H9 (cell line): ENCODE data around the gene SETD5. TPM values are rescaled to one million over a fixed set of nuclear protein-coding genes. Genes with fewer than 3 reads are reported as not detected.

Experiments
- DNase-seq: peaks from one replicate; pipeline ENCODE4 v3.0.0-alpha.2; 2017
- H2AFZ ChIP-seq: one replicate; pipeline ENCODE4 v1.6.1; 2013; ENCODE audit warnings: mild to moderate bottlenecking, low read length, control low read depth, moderate library complexity
- H2AK5ac ChIP-seq: 2 replicates; pipeline ENCODE4 v1.6.1; 2013; ENCODE audit warnings: low read length, control low read depth, mixed read lengths; ENCODE audit not compliant: insufficient read length
- H2BK120ac ChIP-seq: one replicate; pipeline ENCODE4 v1.6.1; 2013; ENCODE audit warnings: low read depth, mild to moderate bottlenecking, low read length, control low read depth, inconsistent platforms; ENCODE audit not compliant: poor library complexity, severe bottlenecking
- H2BK12ac ChIP-seq: 2 replicates; pipeline ENCODE4 v1.6.1; 2013; ENCODE audit warnings: low read length, control low read depth, mixed read lengths, low read depth; ENCODE audit not compliant: insufficient read length
- H2BK15ac ChIP-seq: 2 replicates; pipeline ENCODE4 v1.6.1; 2013; ENCODE audit warnings: low read depth, low read length, control low read depth
- H2BK20ac ChIP-seq: one replicate; pipeline ENCODE4 v1.6.1; 2013; ENCODE audit warnings: low read depth, mild to moderate bottlenecking, low read length, control low read depth, inconsistent platforms; ENCODE audit not compliant: poor library complexity, severe bottlenecking
- H2BK5ac ChIP-seq: 2 replicates; pipeline ENCODE4 v1.6.1; 2013; ENCODE audit warnings: low read length, control low read depth, mixed read lengths; ENCODE audit not compliant: insufficient read length
- H3K14ac ChIP-seq: 2 replicates; pipeline ENCODE4 v1.6.1; 2013; ENCODE audit warnings: low read length, control low read depth; ENCODE audit not compliant: insufficient read depth
- H3K18ac ChIP-seq: 2 replicates; pipeline ENCODE4 v1.6.1; 2013; ENCODE audit warnings: low read depth, mild to moderate bottlenecking, mixed read lengths, low read length, control low read depth; ENCODE audit not compliant: insufficient read length
- H3K23ac ChIP-seq: 2 replicates; pipeline ENCODE4 v1.6.1; 2013; ENCODE audit warnings: low read length, control low read depth, mixed read lengths, low read depth; ENCODE audit not compliant: insufficient read length
- H3K23me2 ChIP-seq: 2 replicates; pipeline ENCODE4 v1.6.1; 2013; ENCODE audit warnings: low read depth, mild to moderate bottlenecking, mixed read lengths, low read length, control low read depth; ENCODE audit not compliant: insufficient read length, poor library complexity, severe bottlenecking
- H3K27ac ChIP-seq: 2 replicates; pipeline ENCODE4 v1.5.1; 2013; ENCODE audit warnings: low read length, control low read depth, mixed read lengths, low read depth; ENCODE audit not compliant: insufficient read length
- H3K27me3 ChIP-seq: 2 replicates; pipeline ENCODE4 v1.6.1; 2013; ENCODE audit warnings: low read length, control low read depth, inconsistent platforms; ENCODE audit not compliant: insufficient read depth
- H3K4ac ChIP-seq: 2 replicates; pipeline ENCODE4 v1.6.1; 2013; ENCODE audit warnings: low read depth, mild to moderate bottlenecking, control low read depth, inconsistent platforms, low read length, moderate library complexity
- H3K4me1 ChIP-seq: 2 replicates; pipeline ENCODE4 v1.6.1; 2013; ENCODE audit warnings: low read length, control low read depth, inconsistent platforms; ENCODE audit not compliant: insufficient read depth
- H3K4me2 ChIP-seq: 2 replicates; pipeline ENCODE4 v1.6.1; 2013; ENCODE audit warnings: low read length, control low read depth, mixed read lengths; ENCODE audit not compliant: insufficient read length, insufficient read depth
- H3K56ac ChIP-seq: 2 replicates; pipeline ENCODE4 v1.6.1; 2013; ENCODE audit warnings: low read depth, mild to moderate bottlenecking, mixed read lengths, low read length, control low read depth; ENCODE audit not compliant: insufficient read length
- H3K79me1 ChIP-seq: 2 replicates; pipeline ENCODE4 v1.6.1; 2013; ENCODE audit warnings: low read depth, mild to moderate bottlenecking, moderate library complexity, low read length, control low read depth, inconsistent platforms; ENCODE audit not compliant: insufficient read depth, poor library complexity, severe bottlenecking
- H3K79me2 ChIP-seq: 2 replicates; pipeline ENCODE4 v1.6.1; 2013; ENCODE audit warnings: low read length, control low read depth, inconsistent platforms; ENCODE audit not compliant: insufficient read depth
- H3K9ac ChIP-seq: 2 replicates; pipeline ENCODE4 v1.6.1; 2013; ENCODE audit warnings: low read length, control low read depth, mixed read lengths; ENCODE audit not compliant: insufficient read length; ENCODE audit errors: extremely low read depth
- H3K9me3 ChIP-seq: one replicate; pipeline ENCODE4 v1.6.1; 2013; ENCODE audit warnings: low read depth, low read length, inconsistent platforms; ENCODE audit not compliant: control insufficient read depth
- H3T11ph ChIP-seq: one replicate; pipeline ENCODE4 v1.6.1; 2013; ENCODE audit warnings: mild to moderate bottlenecking, low read length, control low read depth, inconsistent platforms
- H4K20me1 ChIP-seq: one replicate; pipeline ENCODE4 v1.6.1; 2013; ENCODE audit not compliant: control insufficient read depth, insufficient read length, insufficient read depth
- H4K5ac ChIP-seq: 2 replicates; pipeline ENCODE4 v1.6.1; 2013; ENCODE audit warnings: low read depth, mild to moderate bottlenecking, mixed read lengths, low read length, control low read depth; ENCODE audit not compliant: insufficient read length
- H4K8ac ChIP-seq: replicated peaks from 2 replicates; pipeline ENCODE4 v1.6.1; 2013; ENCODE audit warnings: low read length, control low read depth, mixed read lengths, low read depth; ENCODE audit not compliant: insufficient read length
- H4K91ac ChIP-seq: 2 replicates; pipeline ENCODE4 v1.6.1; 2013; ENCODE audit warnings: low read depth, mild to moderate bottlenecking, moderate library complexity, mixed read lengths, low read length, control low read depth; ENCODE audit not compliant: insufficient read length
- H3K27ac Mint-ChIP-seq, 3 experiments: 2 replicates in 2 of 3; 3 replicates in 1 of 3; pipeline ENCODE4 v1.8.0; 2020 to 2021; ENCODE audit warnings: mixed read lengths in 3 of 3, mild to moderate bottlenecking in 1 of 3, moderate library complexity in 1 of 3
- H3K27me3 Mint-ChIP-seq: 2 replicates; pipeline ENCODE4 v1.8.0; 2021; ENCODE audit warnings: low read depth, mild to moderate bottlenecking, moderate library complexity, mixed read lengths
- H3K36me3 Mint-ChIP-seq, 3 experiments: 2 replicates in 2 of 3; 3 replicates in 1 of 3; pipeline ENCODE4 v1.8.0; 2020 to 2021; ENCODE audit warnings: low read depth in 3 of 3, mixed read lengths in 3 of 3; ENCODE audit not compliant: insufficient read depth in 1 of 3
- H3K4me1 Mint-ChIP-seq, 2 experiments: 2 replicates each; pipeline ENCODE4 v1.8.0; 2020; ENCODE audit warnings: mixed read lengths in 2 of 2
- H3K4me3 Mint-ChIP-seq, 2 experiments: 2 replicates in 1 of 2; 3 replicates in 1 of 2; pipeline ENCODE4 v1.8.0; 2020 to 2021; ENCODE audit warnings: mild to moderate bottlenecking in 2 of 2, mixed read lengths in 2 of 2, moderate library complexity in 1 of 2
- H3K9me3 Mint-ChIP-seq, 2 experiments: 2 replicates in 1 of 2; 3 replicates in 1 of 2; pipeline ENCODE4 v1.8.0; 2020; ENCODE audit warnings: mild to moderate bottlenecking in 2 of 2, mixed read lengths in 2 of 2, moderate library complexity in 1 of 2
- WGBS: extraction: QIAGEN DNeasy Blood & Tissue Kit; methylation state at CpG from one replicate; pipeline ENCODE4 v1.1.7; 2013; ENCODE audit warnings: missing lambda C conversion rate, low lambda C conversion rate, mixed read lengths; ENCODE audit not compliant: insufficient read length; ENCODE audit errors: extremely low coverage; 5-methylcytosine and 5-hydroxymethylcytosine counted together
- total RNA-seq: library from RNA; stranded (reverse); gene quantifications from 2 replicates; pipeline ENCODE4 v1.2.1, GENCODE V29; 2021
- TF ChIP-seq, protein P1 (sequence below): fragments of 200-600 bp; sonication (generic); conservative IDR thresholded peaks from 3 replicates; pipeline ENCODE4 v1.8.0; 2021; ENCODE audit warnings: antibody characterized with exemption, mild to moderate bottlenecking

The SETD5 gene
- total RNA-seq, 1 experiment from 2014 or later = 207 TPM

DNA sequence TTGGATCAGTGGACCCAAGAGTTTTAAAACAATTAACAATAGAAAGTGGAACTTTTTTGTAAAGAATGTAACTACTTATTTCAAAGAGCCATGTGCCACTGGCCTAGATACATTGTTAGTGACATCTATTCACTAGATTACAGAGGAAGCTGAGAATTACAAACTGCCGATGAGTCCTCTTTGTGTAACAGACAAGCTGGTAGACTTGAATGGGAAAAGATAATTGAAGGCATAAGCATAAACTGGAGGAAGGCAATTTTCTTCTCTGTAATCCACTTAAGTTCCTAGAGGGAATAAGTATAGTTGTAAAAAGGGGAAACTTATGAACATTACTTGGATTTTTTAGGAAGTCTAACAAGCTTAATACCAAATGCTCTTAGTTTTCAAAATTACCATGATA lies 19.4 kb upstream of the SETD5 start:
- Histone ChIP-seq H3K23me2 (no peaks in the 10 kb centered on the region), H3K79me1 (no peaks in the 10 kb centered on the region), H3K14ac (no peak overlapping the region), H3K56ac (no peak overlapping the region), H2BK15ac (no peak overlapping the region), H3K4me2 (no peak overlapping the region), H2BK120ac (no peak overlapping the region), H3K79me2 (no peaks in the 10 kb centered on the region), H2BK20ac (no peak overlapping the region), H3K18ac (no peak overlapping the region), H4K91ac (no peak overlapping the region), H4K8ac (no peak overlapping the region), H2AFZ (no peak overlapping the region), H3K4me1 (no peaks in the 10 kb centered on the region), H2BK5ac (no peak overlapping the region), H4K5ac (no peak overlapping the region), H3T11ph (no peak overlapping the region), H3K9ac (no peak overlapping the region), H3K4ac (no peak overlapping the region), H4K20me1 (no peaks in the 10 kb centered on the region), H2AK5ac (no peak overlapping the region), H3K27ac (no peak overlapping the region), H3K23ac (no peak overlapping the region), H2BK12ac (no peak overlapping the region), H3K27me3 (no peaks in the 10 kb centered on the region), H3K9me3 (no peaks in the 10 kb centered on the region)
- TF ChIP-seq, protein P1, sequence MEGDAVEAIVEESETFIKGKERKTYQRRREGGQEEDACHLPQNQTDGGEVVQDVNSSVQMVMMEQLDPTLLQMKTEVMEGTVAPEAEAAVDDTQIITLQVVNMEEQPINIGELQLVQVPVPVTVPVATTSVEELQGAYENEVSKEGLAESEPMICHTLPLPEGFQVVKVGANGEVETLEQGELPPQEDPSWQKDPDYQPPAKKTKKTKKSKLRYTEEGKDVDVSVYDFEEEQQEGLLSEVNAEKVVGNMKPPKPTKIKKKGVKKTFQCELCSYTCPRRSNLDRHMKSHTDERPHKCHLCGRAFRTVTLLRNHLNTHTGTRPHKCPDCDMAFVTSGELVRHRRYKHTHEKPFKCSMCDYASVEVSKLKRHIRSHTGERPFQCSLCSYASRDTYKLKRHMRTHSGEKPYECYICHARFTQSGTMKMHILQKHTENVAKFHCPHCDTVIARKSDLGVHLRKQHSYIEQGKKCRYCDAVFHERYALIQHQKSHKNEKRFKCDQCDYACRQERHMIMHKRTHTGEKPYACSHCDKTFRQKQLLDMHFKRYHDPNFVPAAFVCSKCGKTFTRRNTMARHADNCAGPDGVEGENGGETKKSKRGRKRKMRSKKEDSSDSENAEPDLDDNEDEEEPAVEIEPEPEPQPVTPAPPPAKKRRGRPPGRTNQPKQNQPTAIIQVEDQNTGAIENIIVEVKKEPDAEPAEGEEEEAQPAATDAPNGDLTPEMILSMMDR = no peak
- H3K27ac Mint-ChIP-seq = no peak overlapping the region
- H3K36me3 Mint-ChIP-seq = peaks cover 20 to 81% (median 70%) of the 10 kb centered on the region in 3 experiments; a peak in 6 of 7 replicates
- no CpG with 5 or more reads among the region's 1 CpG for WGBS
- H3K4me3 Mint-ChIP-seq = no peak overlapping the region
- no peaks in the 10 kb centered on the region for H3K4me1 Mint-ChIP-seq
- no peak for DNase-seq
- H3K9me3 Mint-ChIP-seq = no peaks in the 10 kb centered on the region
- H3K27me3 Mint-ChIP-seq = no peaks in the 10 kb centered on the region
